Measurements from ENCODE around the gene CNTFR.

Gene CNTFR

DNA sequence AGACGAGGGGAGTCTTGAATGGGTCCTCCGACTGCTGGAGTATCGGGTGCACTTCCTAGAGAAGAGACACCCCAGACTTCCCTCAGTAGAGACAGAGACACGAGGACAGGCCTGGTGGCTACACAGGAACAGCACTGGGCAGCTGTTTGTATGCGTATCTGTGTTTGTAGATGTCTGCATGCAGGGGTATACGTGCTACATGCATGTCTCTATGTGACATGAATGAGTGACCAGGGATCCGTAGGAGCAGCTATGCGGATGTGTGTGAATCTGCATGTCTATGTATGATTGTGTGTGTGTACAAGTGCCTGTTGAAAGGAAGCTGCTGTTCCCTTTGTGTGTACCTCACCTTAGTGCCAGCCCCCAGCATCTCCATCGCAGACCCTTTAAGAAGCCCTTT lies 31.2 kb downstream of the CNTFR start:
- peaks cover 49% of the 10 kb centered on the region for H3K27me3 Mint-ChIP-seq
- ATAC-seq (no peak), DNase-seq (no peak)
- H3K4me1 Mint-ChIP-seq: no peaks in the 10 kb centered on the region
- H3K9me3 Mint-ChIP-seq: no peaks in the 10 kb centered on the region
- H3K27ac Mint-ChIP-seq: no peak overlapping the region
- H3K4me3 Mint-ChIP-seq: no peak overlapping the region

GRCh38 chr9:34557426-34558321 lies 31.9 kb downstream of the CNTFR start:
- Mint-ChIP-seq H3K9me3 (no peaks in the 10 kb centered on the region), H3K27me3 (peaks cover 42% of the 10 kb centered on the region), H3K4me3 (no peak overlapping the region), H3K27ac (no peak overlapping the region), H3K4me1 (no peaks in the 10 kb centered on the region)
- no peak for ATAC-seq
- no peak for DNase-seq

GRCh38 chr9:34556949-34557348 lies 32.6 kb downstream of the CNTFR start:
- no peak overlapping the region for H3K4me3 Mint-ChIP-seq
- no peak overlapping the region for H3K27ac Mint-ChIP-seq
- no peaks in the 10 kb centered on the region for H3K9me3 Mint-ChIP-seq
- no peaks in the 10 kb centered on the region for H3K4me1 Mint-ChIP-seq
- DNase-seq (no peak), ATAC-seq (no peak)
- peaks cover 41% of the 10 kb centered on the region for H3K27me3 Mint-ChIP-seq

DNA sequence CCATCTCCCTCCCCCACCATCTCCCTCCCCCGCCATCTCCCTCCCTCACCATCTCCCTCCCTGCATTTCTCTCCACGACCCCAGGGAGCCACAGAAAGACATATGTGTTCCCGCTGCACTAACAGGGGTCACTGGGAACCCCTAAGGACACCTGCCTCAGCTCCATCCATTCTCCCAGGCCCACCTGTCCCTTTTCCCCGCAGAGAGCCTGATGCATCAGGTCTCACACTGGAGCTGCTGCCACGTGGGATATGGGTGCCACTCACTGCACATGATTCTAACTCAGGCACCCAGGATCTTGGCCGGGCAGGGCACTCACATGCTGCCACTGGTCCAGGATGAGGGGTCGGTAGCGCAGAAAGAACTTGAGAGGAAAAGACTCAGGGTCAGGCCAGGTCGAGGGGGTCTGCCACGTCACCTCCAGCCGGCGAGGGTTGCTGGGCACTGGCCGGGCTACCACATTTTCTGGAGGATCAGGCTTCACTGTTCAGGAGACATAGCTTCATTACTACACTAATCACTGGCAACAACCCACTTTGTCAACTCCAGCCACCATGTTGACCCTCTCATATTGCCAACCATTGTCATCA lies 33.5 kb downstream of the CNTFR start:
- Mint-ChIP-seq H3K4me3 (no peak overlapping the region), H3K27ac (no peak overlapping the region), H3K9me3 (no peaks in the 10 kb centered on the region), H3K4me1 (no peaks in the 10 kb centered on the region), H3K27me3 (peaks cover 41% of the 10 kb centered on the region)
- no peak for ATAC-seq
- DNase-seq: no peak

- Mint-ChIP-seq H3K27ac (no peak overlapping the region), H3K4me3 (no peak overlapping the region), H3K4me1 (no peaks in the 10 kb centered on the region), H3K27me3 (peaks cover 40% of the 10 kb centered on the region), H3K9me3 (no peaks in the 10 kb centered on the region)
- no peak for DNase-seq
- ATAC-seq: no peak
These were observed 34.0 kb downstream of the CNTFR start for GRCh38 chr9:34555500-34555899.

DNA sequence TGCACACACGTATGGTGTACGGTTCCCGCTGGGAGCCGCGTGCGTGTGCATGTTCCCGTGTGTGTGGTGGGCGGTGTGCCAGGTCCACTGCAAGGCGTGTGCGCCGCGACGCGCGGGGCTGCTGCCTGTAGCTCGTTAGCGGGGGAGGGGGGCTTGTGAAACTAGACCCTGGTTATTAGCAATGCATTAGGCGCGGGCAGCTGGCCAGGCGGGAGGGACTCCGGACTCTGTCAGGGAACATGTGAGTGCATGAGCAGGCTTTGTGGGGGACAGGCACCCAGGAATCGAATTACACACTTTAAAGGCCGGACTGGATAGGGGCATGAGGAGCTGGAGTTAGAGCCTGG lies 34.5 kb downstream of the CNTFR start:
- Mint-ChIP-seq H3K27ac (no peak overlapping the region), H3K27me3 (peaks cover 35% of the 10 kb centered on the region), H3K4me3 (no peak overlapping the region), H3K4me1 (no peaks in the 10 kb centered on the region), H3K9me3 (no peaks in the 10 kb centered on the region)
- DNase-seq (no peak), ATAC-seq (no peak)

DNA sequence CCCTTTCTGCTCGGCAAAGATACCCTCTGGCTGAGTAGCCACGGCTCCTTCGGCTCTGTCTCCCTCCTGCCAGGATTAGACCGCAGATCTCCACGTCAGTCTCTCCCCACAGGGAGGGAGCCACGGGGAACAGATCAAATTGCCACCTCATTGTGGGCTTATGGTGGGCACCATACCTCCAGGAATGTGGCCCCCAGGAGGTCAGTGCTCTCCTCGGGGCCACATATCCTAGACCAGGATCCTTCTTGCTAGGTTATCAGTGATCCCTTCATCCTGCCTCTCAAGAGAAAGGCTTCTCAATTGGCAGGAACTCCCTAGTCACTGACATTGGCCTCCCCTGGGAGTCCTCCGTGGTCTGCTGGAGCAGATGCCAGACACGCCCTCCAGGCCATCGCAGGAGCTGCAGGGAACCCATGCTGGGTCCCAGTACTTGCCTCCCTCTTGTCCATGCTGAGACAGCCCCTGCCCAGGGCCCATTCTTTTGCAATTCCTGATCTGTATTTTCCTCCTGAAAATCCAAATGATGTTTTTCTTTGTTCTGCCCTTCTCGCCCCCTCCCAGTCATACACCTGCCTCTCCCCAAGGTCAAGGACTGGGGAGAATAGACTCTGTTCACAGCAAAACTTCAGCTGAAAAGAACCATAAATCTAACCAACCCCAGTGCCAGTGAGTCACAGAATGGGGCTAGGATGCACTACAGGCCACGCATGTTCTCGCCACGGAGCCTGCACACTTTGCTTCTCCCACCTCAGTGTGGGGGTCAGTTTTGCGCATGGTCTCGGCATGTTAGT lies 35.1 kb downstream of the CNTFR start:
- H3K27me3 Mint-ChIP-seq: peaks cover 30% of the 10 kb centered on the region
- ATAC-seq (no peak), DNase-seq (no peak)
- H3K4me3 Mint-ChIP-seq: no peak overlapping the region
- no peak overlapping the region for H3K27ac Mint-ChIP-seq
- H3K4me1 Mint-ChIP-seq: no peaks in the 10 kb centered on the region
- no peaks in the 10 kb centered on the region for H3K9me3 Mint-ChIP-seq

- H3K4me1 Mint-ChIP-seq: no peaks in the 10 kb centered on the region
- no peak for DNase-seq
- peaks cover 22% of the 10 kb centered on the region for H3K27me3 Mint-ChIP-seq
- H3K4me3 Mint-ChIP-seq: no peak overlapping the region
- no peak for ATAC-seq
- no peak overlapping the region for H3K27ac Mint-ChIP-seq
- no peaks in the 10 kb centered on the region for H3K9me3 Mint-ChIP-seq
These were observed 36.0 kb downstream of the CNTFR start for GRCh38 chr9:34553511-34554021.

DNA sequence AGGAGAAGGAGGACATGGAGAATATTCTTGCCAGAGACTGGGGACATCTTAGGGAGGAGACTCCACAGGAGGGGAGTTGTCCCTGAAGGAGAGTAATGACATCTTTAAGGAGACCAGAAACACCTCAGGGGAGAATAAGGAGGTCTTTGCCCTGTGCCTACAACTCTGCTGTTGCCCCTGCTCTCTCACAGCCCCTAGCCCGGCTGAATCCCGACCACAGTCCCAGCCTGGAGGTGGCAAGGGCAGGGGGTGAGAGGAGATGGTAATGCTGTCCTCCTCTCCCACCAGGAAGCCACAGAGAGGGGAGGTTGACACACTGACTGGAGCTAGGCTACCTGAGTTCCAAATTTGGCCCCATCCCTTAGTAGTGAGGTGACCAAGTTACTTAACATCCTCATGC lies 36.5 kb downstream of the CNTFR start:
- Mint-ChIP-seq H3K4me3 (no peak overlapping the region), H3K27ac (no peak overlapping the region), H3K9me3 (no peaks in the 10 kb centered on the region), H3K4me1 (no peaks in the 10 kb centered on the region), H3K27me3 (peaks cover 27% of the 10 kb centered on the region)
- DNase-seq (no peak), ATAC-seq (no peak)

GRCh38 chr9:34552606-34552981 lies 36.9 kb downstream of the CNTFR start:
- H3K4me1 Mint-ChIP-seq: no peaks in the 10 kb centered on the region
- no peaks in the 10 kb centered on the region for H3K9me3 Mint-ChIP-seq
- H3K27me3 Mint-ChIP-seq: peaks cover 27% of the 10 kb centered on the region
- no peak for ATAC-seq
- no peak for DNase-seq
- no peak overlapping the region for H3K4me3 Mint-ChIP-seq
- no peak overlapping the region for H3K27ac Mint-ChIP-seq

DNA sequence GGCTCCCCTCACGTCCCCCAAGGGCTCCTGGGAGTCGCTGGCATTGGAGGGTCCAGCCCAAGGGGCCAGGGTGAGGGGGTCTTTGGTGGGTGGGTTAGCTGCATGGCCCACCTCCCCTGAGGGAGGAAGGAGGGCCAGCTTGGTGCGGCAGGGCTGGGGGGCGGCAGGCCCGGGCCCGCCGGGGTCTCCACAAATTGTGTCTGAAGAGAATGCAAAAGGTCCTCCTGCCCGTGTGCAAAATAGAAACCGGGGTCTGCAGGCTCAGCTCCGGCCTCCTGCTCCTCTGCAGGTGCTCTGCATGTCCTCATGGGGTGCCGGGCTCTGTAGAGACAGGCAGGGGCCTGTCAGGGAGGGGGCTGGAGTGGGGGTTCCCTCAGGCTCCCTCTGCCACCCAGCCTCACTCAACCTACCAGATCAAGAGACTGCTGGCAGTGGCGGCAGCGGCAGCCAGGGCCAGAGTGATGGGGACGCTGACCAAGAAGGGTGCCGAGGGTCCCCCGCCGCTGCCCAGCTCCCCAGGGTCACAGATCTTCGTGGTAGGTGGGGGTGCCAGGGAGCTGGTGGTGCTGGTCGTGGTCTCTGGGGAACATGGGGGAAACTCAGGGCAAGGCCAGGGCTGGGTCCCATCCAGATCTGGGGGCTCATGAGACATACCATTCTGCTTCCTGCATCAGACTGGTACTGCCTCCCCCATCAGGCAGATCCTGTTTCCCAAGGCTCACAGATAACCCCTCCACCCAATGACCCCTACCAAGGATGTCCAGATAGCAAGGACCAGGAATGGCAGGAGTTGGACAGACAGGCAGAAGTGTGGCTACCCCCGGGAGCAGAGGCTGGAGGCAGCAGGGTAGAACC lies 37.5 kb downstream of the CNTFR start:
- H3K27ac Mint-ChIP-seq: no peak overlapping the region
- no peak overlapping the region for H3K4me3 Mint-ChIP-seq
- no peaks in the 10 kb centered on the region for H3K9me3 Mint-ChIP-seq
- H3K4me1 Mint-ChIP-seq: no peaks in the 10 kb centered on the region
- ATAC-seq (no peak), DNase-seq (peak in 1 of 2 donors; percentile 2)
- H3K27me3 Mint-ChIP-seq: peaks cover 28% of the 10 kb centered on the region

DNA sequence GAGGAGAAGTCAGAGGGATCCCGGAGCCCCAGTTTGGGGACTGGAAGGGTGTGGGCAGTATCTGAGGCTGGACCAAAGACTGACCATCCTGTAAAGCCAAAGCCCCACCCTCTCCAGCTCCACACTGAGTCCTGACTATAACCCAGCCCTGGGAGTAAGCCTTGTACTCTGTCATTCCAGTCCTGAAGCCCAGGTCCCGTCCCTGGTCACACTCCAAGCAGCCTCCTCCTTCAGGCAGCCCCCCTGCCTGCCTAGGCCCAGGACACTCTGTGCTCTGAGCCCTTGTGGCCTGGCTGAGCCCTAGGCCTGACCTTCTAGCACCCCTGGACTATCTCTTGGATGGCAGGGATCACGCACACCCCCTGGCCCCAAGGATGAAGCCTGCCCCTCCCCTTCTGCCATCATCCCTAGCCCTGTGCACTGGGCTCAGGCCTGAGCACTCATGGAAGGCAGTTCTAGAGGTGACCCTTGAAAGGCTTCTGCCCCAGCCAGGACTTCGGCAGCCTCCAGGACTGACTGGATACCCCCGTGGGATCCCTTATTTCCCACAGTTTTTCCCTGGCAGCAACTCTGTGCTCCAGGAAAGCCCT lies 38.7 kb downstream of the CNTFR start:
- H3K4me1 Mint-ChIP-seq: no peaks in the 10 kb centered on the region
- H3K27me3 Mint-ChIP-seq: peaks cover 32% of the 10 kb centered on the region
- ATAC-seq (no peak), DNase-seq (peak in 1 of 2 donors; percentile 4)
- H3K9me3 Mint-ChIP-seq: no peaks in the 10 kb centered on the region
- H3K4me3 Mint-ChIP-seq: no peak overlapping the region
- H3K27ac Mint-ChIP-seq: no peak overlapping the region

DNA sequence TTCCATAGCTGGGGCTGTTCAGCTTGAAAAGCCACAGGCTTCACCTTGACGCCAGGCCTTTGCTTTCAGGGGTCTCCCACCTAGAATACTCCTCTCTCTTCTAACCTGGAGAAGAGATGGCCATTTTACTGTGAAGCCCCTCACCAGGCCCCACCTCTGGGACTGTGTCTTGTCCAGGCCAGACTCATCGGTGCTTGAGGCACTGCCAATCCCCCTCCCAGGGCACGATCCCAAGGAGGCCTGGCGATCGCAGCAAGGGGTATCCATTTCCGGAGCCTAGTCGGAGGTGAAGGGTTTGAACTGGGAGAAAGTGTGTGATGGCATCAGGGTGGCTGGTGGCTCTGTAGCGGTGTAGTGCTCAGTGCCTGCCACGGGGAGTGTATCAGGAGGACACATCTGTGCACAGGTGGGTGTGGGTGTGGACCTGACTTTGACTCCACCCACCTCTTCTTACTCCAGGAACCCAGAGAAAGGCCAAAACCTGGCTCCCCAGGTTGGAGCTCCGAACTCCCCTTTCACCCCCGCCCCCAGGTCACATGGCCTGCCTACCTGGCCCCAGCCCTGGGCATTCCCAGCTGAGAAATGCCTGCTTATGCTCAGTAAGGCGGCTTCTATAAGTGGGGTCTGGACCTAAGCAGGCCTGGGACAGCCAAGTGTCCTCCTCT lies 39.4 kb downstream of the CNTFR start:
- no peak for ATAC-seq
- H3K4me3 Mint-ChIP-seq: no peak overlapping the region
- peak in 1 of 2 donors; percentile 5 for DNase-seq
- H3K4me1 Mint-ChIP-seq: no peaks in the 10 kb centered on the region
- no peak overlapping the region for H3K27ac Mint-ChIP-seq
- peaks cover 38% of the 10 kb centered on the region for H3K27me3 Mint-ChIP-seq
- H3K9me3 Mint-ChIP-seq: no peaks in the 10 kb centered on the region

GRCh38 chr9:34549407-34549732 lies 40.2 kb downstream of the CNTFR start:
- Mint-ChIP-seq H3K9me3 (no peaks in the 10 kb centered on the region), H3K27ac (no peak overlapping the region), H3K4me3 (no peak overlapping the region), H3K4me1 (no peaks in the 10 kb centered on the region), H3K27me3 (peaks cover 38% of the 10 kb centered on the region)
- DNase-seq (no peak), ATAC-seq (no peak)
